GM19043 (cell line): ENCODE results near the gene RFK.

Experiments
- ATAC-seq: cut with Tn5 transposase; IDR thresholded peaks from one replicate; pipeline ENCODE4 v1.9.1; 2021; ENCODE audit warnings: low read depth; ENCODE audit not compliant: unreplicated experiment

The RFK gene

DNA sequence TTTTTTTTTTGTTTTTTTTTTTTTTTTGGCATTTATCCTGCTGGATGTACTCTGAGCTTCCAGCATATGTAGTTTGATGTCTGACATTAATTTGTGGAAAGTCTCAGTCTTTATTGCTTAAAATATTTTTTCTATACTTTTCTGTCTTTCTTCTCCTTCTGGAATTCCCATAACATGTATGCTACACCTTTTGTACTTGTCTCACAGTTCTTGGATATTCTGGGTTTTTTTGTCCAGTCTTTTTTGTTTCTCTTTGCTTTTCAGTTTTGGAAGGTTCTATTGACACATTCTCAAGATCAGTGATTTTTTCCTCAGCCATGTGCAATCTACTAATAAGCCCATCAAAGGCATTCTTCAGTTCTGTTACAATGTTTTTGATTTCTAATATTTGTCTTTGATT is 19.4 kb upstream of the RFK start:
- no peak for ATAC-seq

- ATAC-seq, result no peak
Observed at GRCh38 chr9:76412638-76413037, 18.4 kb upstream of the RFK start.

DNA sequence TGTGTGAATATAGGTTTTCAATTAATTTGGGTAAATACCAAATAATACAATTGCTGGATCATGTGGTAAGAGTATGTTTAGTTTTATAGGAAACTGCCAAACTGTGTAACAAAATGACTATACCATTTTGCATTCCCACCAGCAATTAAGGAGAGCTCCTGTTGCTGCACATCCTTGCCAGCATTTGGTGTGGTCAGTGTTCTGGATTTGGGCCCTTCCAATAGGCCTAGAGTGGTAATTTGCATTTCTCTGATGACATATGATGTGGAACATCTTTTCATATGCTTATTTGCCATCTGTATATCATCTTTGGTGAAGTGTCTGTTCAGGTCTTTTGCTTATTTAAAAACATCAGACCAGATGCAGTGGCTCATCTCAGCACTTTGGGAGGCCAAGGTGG is 11.6 kb upstream of the RFK start:
- ATAC-seq, result no peak

GRCh38 chr9:76405340-76405739 is 11.1 kb upstream of the RFK start:
- no peak for ATAC-seq

DNA sequence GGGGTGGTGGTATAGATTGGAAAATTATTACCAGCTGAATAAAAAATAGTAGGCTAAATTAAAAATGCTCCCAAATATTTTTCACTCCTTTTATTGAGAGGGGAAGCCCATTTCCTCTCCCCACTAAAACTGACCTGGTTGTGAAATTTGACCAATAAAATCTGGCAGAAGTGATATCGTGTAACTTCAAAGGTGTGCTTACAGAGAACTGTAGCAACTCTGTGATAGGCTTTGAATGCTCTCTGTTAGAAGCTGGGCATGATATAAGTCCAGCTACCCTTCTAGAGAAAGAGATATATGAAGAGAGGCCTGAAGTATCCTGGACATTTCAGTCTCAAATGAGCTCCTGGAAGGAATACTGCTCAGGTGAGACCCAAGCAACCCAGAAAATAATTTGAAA is 10.2 kb upstream of the RFK start:
- ATAC-seq, result no peak

DNA sequence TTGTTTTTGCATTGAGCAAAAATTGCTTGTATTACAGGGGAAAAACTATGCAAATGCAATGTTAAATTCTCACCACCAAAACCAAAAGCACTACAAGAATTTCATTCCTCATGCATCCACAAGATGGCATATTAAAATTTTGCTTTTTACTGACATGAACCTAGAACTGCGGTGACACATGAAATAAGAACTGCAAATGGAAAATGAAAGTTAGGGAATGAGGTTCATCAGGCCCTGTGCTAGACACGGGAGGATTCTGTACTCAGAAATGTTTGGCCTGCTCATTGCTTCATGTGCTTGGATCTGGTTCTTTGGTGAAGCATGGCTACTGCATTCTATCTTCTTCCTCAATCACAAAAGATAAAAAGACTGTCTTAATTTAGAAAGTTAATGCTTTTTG is 9.1 kb upstream of the RFK start:
- peak; percentile 82 for ATAC-seq

DNA sequence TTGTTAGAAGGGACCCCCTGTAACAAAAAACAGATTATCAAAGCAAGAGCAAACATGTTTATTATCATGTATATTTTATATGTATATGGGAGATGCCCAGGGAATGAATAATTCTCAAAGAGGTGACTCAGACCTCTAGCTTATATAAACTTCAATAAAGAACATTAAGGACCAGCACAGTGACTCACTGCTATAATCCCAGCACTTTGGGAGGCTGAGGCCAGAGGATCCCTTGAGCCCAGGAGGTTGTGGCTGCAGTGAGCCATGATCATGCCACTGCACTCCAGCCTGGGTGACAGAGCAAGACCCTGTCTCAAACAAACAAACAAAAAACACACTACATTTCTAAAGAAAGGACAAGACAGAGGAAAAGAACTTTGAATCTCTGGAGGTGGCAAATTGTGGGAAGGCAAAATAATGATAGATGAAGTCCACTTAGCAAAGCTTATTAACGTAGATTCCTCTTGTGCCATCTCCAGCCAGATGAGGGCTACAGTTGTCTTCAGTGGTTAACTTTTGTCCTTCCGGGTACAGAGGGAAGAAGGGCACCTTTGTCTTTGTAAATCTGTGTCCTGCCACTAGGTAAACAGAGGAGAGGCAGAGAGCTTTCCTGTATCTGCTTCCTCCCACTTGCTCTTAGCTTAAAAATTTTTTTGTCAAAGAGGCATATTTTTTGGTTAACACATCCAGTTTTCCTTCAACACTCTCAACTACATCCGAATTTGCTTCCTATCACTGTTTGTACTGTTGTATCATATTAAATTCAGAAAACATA is 7.5 kb upstream of the RFK start:
- ATAC-seq, result no peak

DNA sequence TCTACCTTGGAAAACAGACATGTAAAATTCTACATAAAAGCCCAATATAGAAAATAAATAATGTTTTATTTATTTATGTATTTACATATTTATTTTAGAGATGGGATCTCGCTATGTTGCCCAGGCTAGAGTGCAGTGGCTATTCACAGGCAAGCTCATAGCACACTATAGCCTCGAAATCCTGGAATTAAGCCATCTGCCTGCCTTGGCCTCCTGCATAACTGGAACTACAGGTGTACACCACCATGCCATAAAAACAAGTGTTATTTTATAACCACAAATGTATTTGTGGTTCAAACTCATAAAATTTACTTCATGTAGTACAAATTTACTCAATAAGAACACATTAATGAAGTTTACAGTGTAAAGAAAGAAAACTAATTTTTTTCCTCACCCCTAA is 7.0 kb upstream of the RFK start:
- no peak for ATAC-seq

DNA sequence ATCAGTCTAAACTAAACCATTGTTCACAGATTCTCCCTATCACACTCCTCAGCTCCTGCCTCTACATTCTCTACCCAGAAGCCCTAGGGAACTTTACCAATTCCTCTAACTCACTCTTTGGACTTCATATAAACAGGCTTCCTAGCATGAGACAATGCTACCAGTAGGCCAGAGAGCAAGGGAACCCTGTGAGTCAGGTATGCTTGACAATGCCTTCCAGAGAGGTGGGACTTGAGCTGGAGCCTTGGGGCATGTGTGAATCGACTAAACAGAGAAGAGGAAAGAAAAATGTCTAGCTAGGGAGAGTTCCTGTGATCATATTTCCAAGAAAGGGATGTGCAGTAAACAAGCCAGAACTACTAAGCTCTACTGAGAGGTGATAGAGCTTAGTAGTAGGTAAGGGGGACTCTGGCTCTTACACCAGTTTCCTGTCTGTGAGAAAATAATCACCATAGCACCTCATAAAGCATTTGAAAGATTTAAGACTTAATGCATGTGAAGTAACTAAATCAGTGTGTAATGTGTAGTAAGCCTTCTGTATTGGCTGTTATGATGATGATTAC is 6.4 kb upstream of the RFK start:
- no peak for ATAC-seq

- no peak for ATAC-seq
Observed at GRCh38 chr9:76399856-76400255, 5.6 kb upstream of the RFK start.

- ATAC-seq, result no peak
Observed at GRCh38 chr9:76396597-76396996, 2.4 kb upstream of the RFK start.

DNA sequence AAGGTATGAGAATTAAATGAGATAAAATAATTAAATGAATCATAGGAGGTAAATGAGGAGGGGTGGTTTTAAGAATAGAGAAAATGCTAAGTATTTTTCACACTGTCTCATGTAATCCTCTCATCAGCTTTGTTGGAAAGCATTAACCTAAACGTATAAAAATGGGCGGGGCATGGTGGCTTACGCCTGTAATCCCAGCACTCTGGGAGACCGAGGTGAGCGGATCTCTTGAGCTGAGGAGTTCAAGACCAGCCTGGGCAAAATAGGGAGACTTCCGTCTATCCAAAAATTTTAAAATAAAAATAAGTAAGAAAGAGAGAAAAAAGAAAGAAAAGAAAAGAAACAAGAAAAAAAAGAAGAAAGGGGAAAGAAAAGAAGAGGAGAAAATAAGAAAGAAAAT is 1.9 kb upstream of the RFK start:
- no peak for ATAC-seq

DNA sequence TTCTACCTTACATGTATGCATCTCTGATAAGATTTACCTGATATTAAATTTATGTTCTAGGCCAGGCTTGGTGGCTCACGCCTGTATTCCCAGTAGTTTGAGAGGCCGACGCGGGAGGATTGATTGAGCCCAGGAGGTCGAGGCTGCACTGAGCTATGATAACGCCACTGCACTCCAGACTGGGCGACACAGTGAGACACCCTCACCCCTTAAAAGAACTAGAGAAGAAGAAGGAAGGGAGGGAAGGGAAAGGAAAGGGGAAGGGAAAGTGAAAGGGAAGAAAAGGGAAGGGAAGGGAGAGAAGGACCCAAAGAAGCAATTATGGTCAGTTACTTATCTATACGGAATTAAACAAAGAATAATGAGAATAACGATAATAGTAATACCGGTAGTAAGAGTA is 1.2 kb upstream of the RFK start:
- no peak for ATAC-seq

DNA sequence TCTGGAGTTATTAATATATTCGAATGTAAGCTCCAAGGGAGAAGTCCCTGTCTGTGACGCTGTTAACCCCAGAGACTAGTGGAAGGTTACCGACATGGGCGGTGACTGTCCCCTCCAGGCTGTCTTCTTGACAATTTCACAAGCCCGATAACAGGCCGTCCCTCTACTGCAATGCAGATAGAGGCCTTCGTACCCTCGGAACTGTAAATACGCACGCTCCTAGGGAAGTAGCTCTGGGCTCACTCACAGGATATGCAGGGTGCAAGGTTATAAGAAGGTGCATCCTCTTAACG is 680 bp upstream of the RFK start:
- peak; percentile 50 for ATAC-seq

- ATAC-seq, result no peak
Observed at GRCh38 chr9:76390656-76391055, 3.6 kb downstream of the RFK start.

GRCh38 chr9:76379494-76379893 is 14.7 kb downstream of the RFK start:
- no peak for ATAC-seq

DNA sequence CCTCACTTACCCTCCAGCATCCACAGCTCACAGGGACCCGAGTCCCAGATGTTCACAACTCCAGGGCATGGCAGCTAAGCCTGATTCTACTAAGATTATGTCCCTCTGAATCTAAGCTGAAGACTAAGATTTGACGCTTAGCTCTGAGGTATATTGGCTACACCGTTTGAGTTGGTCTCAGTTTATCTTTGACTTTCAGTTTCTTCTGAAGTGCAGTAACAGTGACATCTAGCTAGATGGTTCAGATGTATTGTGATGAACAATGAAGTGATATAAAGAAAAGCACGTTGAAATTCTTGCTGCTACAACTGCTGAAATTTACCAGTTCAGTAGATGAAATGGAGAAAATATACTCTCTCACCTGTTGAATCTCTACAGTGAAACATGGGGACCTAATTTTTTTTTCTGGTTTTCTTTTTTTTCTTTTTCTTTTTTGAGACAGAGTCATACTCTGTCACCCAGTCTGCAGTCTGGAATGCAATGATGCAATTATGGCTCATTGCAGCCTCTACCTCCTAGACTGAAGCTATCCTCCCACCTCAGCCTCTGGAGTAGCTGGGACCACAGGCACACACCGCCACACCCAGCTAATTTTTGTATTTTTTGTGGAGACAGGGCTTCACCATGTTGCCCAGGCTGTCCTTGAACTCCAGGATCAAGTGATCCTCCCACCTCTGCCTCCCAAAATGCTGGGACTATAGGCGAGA is 15.7 kb downstream of the RFK start:
- no peak for ATAC-seq

- ATAC-seq, result no peak
Observed at GRCh38 chr9:76377791-76378190, 16.4 kb downstream of the RFK start.

DNA sequence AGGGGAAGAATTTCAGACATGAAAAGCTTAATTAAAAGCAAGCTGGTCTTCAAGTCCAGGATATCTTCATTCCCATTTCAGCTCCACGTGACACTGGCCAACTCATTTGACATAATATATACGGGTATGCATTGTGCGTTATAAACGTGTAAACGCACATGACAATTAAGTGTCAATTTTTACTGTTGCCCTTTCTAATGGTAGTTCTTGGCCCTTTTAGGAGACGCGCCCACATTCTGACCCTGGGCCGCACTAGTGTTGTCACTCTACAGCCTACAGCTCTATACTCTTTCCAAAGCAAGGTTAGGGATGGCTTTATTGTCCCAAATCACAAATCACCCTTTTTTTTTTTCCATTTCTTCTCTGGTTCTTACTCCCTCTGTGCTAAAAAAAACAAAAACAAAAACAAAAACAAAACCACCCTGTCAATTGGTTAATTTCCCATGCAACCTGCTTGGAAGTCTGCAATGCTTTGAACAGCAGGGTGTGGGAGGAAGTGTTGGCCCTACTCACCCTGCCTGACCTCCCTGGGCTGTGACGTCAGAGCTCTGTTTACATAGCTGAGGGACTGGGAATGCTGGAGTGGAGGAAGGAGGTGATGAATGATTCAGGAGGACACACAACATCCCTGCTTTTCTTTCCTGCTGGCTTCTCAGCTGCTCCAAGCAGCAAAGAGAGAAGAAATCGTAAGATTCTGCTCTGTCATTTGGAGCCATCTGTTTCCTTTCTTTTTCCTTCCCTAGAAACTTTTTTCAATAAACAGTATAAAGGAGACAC is 19.3 kb downstream of the RFK start:
- no peak for ATAC-seq

GRCh38 chr9:76373784-76374474 is 20.3 kb downstream of the RFK start:
- ATAC-seq, result no peak
